Trophoblast cell (in vitro differentiated cells and primary cell): Measurements from ENCODE around the gene RSPO3.

Source experiments
- DNase-seq, 2 donors: peaks; one replicate each; pipeline ENCODE4 v3.0.0-alpha.2; 2016
- H2AFZ ChIP-seq: 2 replicates; pipeline ENCODE4 v1.6.1; 2013; ENCODE audit warnings: low read length, moderate library complexity, mild to moderate bottlenecking; ENCODE audit not compliant: insufficient read depth, poor library complexity
- H2AK5ac ChIP-seq: 2 replicates; pipeline ENCODE4 v1.6.1; 2013; ENCODE audit warnings: mild to moderate bottlenecking, low read length
- H2BK120ac ChIP-seq: 2 replicates; pipeline ENCODE4 v1.6.1; 2013; ENCODE audit warnings: low read length, mild to moderate bottlenecking, moderate library complexity; ENCODE audit not compliant: insufficient read depth, poor library complexity
- H2BK12ac ChIP-seq: 2 replicates; pipeline ENCODE4 v1.6.1; 2013; ENCODE audit warnings: mild to moderate bottlenecking, low read length, moderate library complexity
- H2BK5ac ChIP-seq: 2 replicates; pipeline ENCODE4 v1.6.1; 2013; ENCODE audit warnings: low read length, low read depth, moderate library complexity, mild to moderate bottlenecking; ENCODE audit not compliant: poor library complexity
- H3K14ac ChIP-seq: 2 replicates; pipeline ENCODE4 v1.6.1; 2013; ENCODE audit warnings: mild to moderate bottlenecking, low read length
- H3K18ac ChIP-seq: 2 replicates; pipeline ENCODE4 v1.6.1; 2013; ENCODE audit warnings: mild to moderate bottlenecking, low read length
- H3K23ac ChIP-seq: 2 replicates; pipeline ENCODE4 v1.6.1; 2013; ENCODE audit warnings: low read length
- H3K27ac ChIP-seq: 2 replicates; pipeline ENCODE4 v1.5.1; 2013; ENCODE audit warnings: low read depth, mild to moderate bottlenecking, inconsistent platforms, low read length, moderate library complexity
- H3K27me3 ChIP-seq: 2 replicates; pipeline ENCODE4 v1.6.1; 2013; ENCODE audit warnings: inconsistent platforms, mild to moderate bottlenecking, low read length, moderate library complexity; ENCODE audit not compliant: insufficient read depth
- H3K36me3 ChIP-seq, 2 experiments: 1 replicate in 1 of 2; 2 replicates in 1 of 2; pipeline ENCODE4 v1.6.1; 2013; ENCODE audit warnings: low read length in 2 of 2, mild to moderate bottlenecking in 2 of 2, moderate library complexity in 1 of 2; ENCODE audit not compliant: insufficient read depth in 2 of 2, control insufficient read depth in 1 of 2
- H3K4ac ChIP-seq: 2 replicates; pipeline ENCODE4 v1.6.1; 2013; ENCODE audit warnings: low read depth, mild to moderate bottlenecking, low read length, moderate library complexity
- H3K4me1 ChIP-seq, 2 experiments: 1 replicate in 1 of 2; 2 replicates in 1 of 2; pipeline ENCODE4 v1.6.1; 2013; ENCODE audit warnings: low read length in 2 of 2, mild to moderate bottlenecking in 2 of 2, moderate library complexity in 1 of 2; ENCODE audit not compliant: insufficient read depth in 2 of 2, control insufficient read depth in 1 of 2
- H3K4me2 ChIP-seq: 2 replicates; pipeline ENCODE4 v1.6.1; 2013; ENCODE audit warnings: inconsistent platforms, mild to moderate bottlenecking, low read length, moderate library complexity
- H3K4me3 ChIP-seq: 2 replicates; pipeline ENCODE4 v1.5.1; 2013; ENCODE audit warnings: mild to moderate bottlenecking, low read depth, low read length, inconsistent platforms
- H3K79me1 ChIP-seq: one replicate; pipeline ENCODE4 v1.6.1; 2013; ENCODE audit warnings: low read length
- H3K79me2 ChIP-seq: 2 replicates; pipeline ENCODE4 v1.6.1; 2013; ENCODE audit warnings: low read length, mild to moderate bottlenecking; ENCODE audit not compliant: control insufficient read depth, insufficient read depth, poor library complexity
- H3K9ac ChIP-seq: 2 replicates; pipeline ENCODE4 v1.6.1; 2013; ENCODE audit warnings: mild to moderate bottlenecking, low read length
- H3K9me3 ChIP-seq: 2 replicates; pipeline ENCODE4 v1.6.1; 2013; ENCODE audit warnings: low read depth, mild to moderate bottlenecking, control low read depth, inconsistent platforms, low read length; ENCODE audit not compliant: insufficient read depth
- H4K12ac ChIP-seq: 2 replicates; pipeline ENCODE4 v1.6.1; 2013; ENCODE audit warnings: low read depth, mild to moderate bottlenecking, low read length, moderate library complexity
- H4K8ac ChIP-seq: 2 replicates; pipeline ENCODE4 v1.6.1; 2013; ENCODE audit warnings: low read depth, mild to moderate bottlenecking, low read length, moderate library complexity
- H4K91ac ChIP-seq: one replicate; pipeline ENCODE4 v1.6.1; 2013; ENCODE audit warnings: low read depth, mild to moderate bottlenecking, low read length, moderate library complexity
- WGBS: extraction: QIAGEN DNeasy Blood & Tissue Kit; methylation state at CpG from one replicate; pipeline ENCODE4 v1.1.7; 2013; ENCODE audit warnings: missing lambda C conversion rate; ENCODE audit not compliant: insufficient read length, insufficient coverage; ENCODE audit errors: extremely low coverage; 5-methylcytosine and 5-hydroxymethylcytosine counted together

The RSPO3 gene

GRCh38 chr6:127162836-127163235 is 44.4 kb downstream of the RSPO3 start:
- no peaks in the 10 kb centered on the region for H3K27me3 ChIP-seq
- H3K4me1 ChIP-seq, result no peaks in the 10 kb centered on the region
- no peak overlapping the region for H3K14ac ChIP-seq
- H3K27ac ChIP-seq, result no peak overlapping the region
- H3K4me3 ChIP-seq, result no peak overlapping the region
- H3K4ac ChIP-seq, result no peak overlapping the region
- no peaks in the 10 kb centered on the region for H3K36me3 ChIP-seq
- H3K4me2 ChIP-seq, result no peak overlapping the region
- no peak overlapping the region for H3K18ac ChIP-seq
- no peak for DNase-seq
- no peak overlapping the region for H4K12ac ChIP-seq
- no peak overlapping the region for H2BK12ac ChIP-seq
- WGBS, result no CpG with 5 or more reads among the region's 3 CpGs
- H3K9ac ChIP-seq, result no peak overlapping the region
- no peak overlapping the region for H2AFZ ChIP-seq
- H2BK120ac ChIP-seq, result no peak overlapping the region
- no peak overlapping the region for H4K91ac ChIP-seq
- no peaks in the 10 kb centered on the region for H3K79me2 ChIP-seq
- H2AK5ac ChIP-seq, result no peak overlapping the region
- H3K79me1 ChIP-seq, result no peaks in the 10 kb centered on the region
- H3K9me3 ChIP-seq, result no peaks in the 10 kb centered on the region
- no peak overlapping the region for H4K8ac ChIP-seq
- no peak overlapping the region for H3K23ac ChIP-seq
- H2BK5ac ChIP-seq, result no peak overlapping the region

- H3K23ac ChIP-seq, result no peak overlapping the region
- H3K79me1 ChIP-seq, result no peaks in the 10 kb centered on the region
- H2BK5ac ChIP-seq, result no peak overlapping the region
- no peaks in the 10 kb centered on the region for H3K79me2 ChIP-seq
- no peak overlapping the region for H3K4me2 ChIP-seq
- no peak overlapping the region for H2AFZ ChIP-seq
- no peaks in the 10 kb centered on the region for H3K4me1 ChIP-seq
- H3K27ac ChIP-seq, result no peak overlapping the region
- no peak overlapping the region for H3K9ac ChIP-seq
- no peaks in the 10 kb centered on the region for H3K27me3 ChIP-seq
- no peak overlapping the region for H3K18ac ChIP-seq
- no peak overlapping the region for H2AK5ac ChIP-seq
- H2BK120ac ChIP-seq, result no peak overlapping the region
- H2BK12ac ChIP-seq, result no peak overlapping the region
- no peak for DNase-seq
- no peaks in the 10 kb centered on the region for H3K9me3 ChIP-seq
- no peak overlapping the region for H3K4ac ChIP-seq
- no peak overlapping the region for H4K12ac ChIP-seq
- no peak overlapping the region for H3K4me3 ChIP-seq
- H3K36me3 ChIP-seq, result no peaks in the 10 kb centered on the region
- no peak overlapping the region for H4K91ac ChIP-seq
- no CpG with 5 or more reads among the region's 3 CpGs for WGBS
- H4K8ac ChIP-seq, result no peak overlapping the region
- no peak overlapping the region for H3K14ac ChIP-seq
These were observed 45.6 kb downstream of the RSPO3 start for GRCh38 chr6:127164036-127164435.

- Histone ChIP-seq H2BK120ac (no peak overlapping the region), H3K79me1 (no peaks in the 10 kb centered on the region), H3K4ac (no peak overlapping the region), H3K4me3 (no peak overlapping the region), H2AFZ (no peak overlapping the region), H3K23ac (no peak overlapping the region), H3K27ac (no peak overlapping the region), H4K8ac (no peak overlapping the region), H2AK5ac (no peak overlapping the region), H3K9ac (no peak overlapping the region), H3K14ac (no peak overlapping the region), H3K9me3 (no peaks in the 10 kb centered on the region), H2BK12ac (no peak overlapping the region), H3K4me2 (no peak overlapping the region), H3K36me3 (no peaks in the 10 kb centered on the region), H3K18ac (no peak overlapping the region), H4K12ac (no peak overlapping the region), H4K91ac (no peak overlapping the region), H2BK5ac (no peak overlapping the region), H3K4me1 (no peaks in the 10 kb centered on the region), H3K79me2 (no peaks in the 10 kb centered on the region), H3K27me3 (no peaks in the 10 kb centered on the region)
- WGBS, result no CpG with 5 or more reads among the region's 2 CpGs
- no peak for DNase-seq
These were observed 46.1 kb downstream of the RSPO3 start for GRCh38 chr6:127164565-127164964.

GRCh38 chr6:127173156-127173940 is 54.9 kb downstream of the RSPO3 start:
- Histone ChIP-seq H2BK5ac (no peak overlapping the region), H3K23ac (no peak overlapping the region), H2BK120ac (no peak overlapping the region), H3K4me3 (no peak overlapping the region), H3K79me1 (no peaks in the 10 kb centered on the region), H2AK5ac (no peak overlapping the region), H3K4me2 (no peak overlapping the region), H3K4me1 (no peaks in the 10 kb centered on the region), H3K9me3 (no peaks in the 10 kb centered on the region), H4K91ac (no peak overlapping the region), H3K27me3 (no peaks in the 10 kb centered on the region), H2BK12ac (no peak overlapping the region), H3K79me2 (no peaks in the 10 kb centered on the region), H3K36me3 (no peaks in the 10 kb centered on the region), H3K27ac (no peak overlapping the region), H3K18ac (no peak overlapping the region), H3K9ac (no peak overlapping the region), H2AFZ (no peak overlapping the region), H4K8ac (no peak overlapping the region), H3K4ac (no peak overlapping the region), H3K14ac (no peak overlapping the region), H4K12ac (no peak overlapping the region)
- WGBS, result no CpG with 5 or more reads among the region's 5 CpGs
- DNase-seq, result no peak
